GM12801 (cell line): ENCODE results near the gene MINAR1.

ENCODE experiments used
- TF ChIP-seq, protein P1 (sequence below): IDR thresholded peaks from one replicate; pipeline ENCODE4 v1.5.1; 2011; ENCODE audit warnings: control low read depth; ENCODE audit not compliant: insufficient read length; ENCODE audit errors: extremely low read depth

Gene MINAR1, protein sequence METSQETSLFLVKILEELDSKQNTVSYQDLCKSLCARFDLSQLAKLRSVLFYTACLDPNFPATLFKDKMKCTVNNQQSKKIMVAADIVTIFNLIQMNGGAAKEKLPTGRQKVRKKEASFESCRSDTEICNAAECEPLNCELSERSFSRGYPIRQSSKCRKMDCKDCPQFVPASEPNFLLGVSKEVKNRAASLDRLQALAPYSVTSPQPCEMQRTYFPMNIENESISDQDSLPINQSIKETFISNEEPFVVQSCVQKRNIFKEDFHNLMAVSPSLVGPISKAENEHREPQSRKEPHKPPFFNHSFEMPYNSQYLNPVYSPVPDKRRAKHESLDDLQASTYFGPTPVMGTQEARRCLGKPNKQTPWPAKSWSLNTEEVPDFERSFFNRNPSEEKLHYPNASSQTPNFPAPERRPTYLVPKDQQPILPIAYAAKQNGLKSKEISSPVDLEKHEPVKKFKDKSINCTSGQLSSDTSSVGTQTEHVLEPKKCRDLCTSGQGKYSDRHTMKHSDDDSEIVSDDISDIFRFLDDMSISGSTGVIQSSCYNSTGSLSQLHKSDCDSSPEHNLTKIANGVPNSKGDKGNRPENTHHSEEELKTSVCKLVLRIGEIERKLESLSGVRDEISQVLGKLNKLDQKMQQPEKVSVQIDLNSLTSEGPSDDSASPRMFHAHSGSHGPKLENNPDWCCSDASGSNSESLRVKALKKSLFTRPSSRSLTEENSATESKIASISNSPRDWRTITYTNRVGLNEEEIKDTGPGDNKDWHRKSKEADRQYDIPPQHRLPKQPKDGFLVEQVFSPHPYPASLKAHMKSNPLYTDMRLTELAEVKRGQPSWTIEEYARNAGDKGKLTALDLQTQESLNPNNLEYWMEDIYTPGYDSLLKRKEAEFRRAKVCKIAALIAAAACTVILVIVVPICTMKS

DNA sequence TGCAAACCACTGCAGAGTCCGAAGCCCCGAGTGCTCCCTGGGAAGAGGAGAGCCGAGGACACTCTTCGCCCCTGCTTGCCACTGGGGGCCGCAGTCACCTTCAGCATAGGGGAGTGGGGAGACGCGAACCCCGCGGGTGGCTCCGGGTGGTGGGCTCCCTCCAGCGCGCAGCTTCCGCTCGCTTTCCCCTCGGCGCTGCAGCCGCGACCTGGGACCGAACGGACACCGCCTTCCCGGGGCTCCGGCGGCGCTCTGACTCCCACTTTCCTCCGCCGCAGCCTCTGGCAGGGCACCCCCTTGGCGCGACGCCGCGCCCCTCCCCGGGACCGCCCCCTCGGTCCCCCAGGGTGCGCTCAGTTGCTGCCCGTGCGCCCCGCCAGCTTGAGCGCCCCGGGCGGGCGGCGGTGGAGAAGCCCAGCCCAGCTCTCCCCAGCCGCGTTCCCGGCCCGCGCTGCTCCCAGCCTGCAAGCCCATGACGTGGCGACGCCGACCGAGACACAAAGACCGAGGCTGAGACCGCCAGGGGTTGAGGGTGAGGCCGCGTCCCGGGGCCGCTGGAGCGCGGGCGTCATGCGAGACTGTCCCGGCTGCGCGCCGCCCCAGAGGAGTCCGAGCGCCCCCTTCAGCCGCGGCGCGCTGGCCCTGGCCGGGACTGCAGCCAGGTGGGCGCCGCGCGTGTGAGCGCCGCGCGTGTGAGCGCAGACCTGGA, at the start of gene MINAR1:
TSS of gene MINAR1 (plus strand) at position 701 of the 709 bp plus-strand sequence. CDS start 23,812 bp downstream, outside the sequence.
- TF ChIP-seq, protein P1, sequence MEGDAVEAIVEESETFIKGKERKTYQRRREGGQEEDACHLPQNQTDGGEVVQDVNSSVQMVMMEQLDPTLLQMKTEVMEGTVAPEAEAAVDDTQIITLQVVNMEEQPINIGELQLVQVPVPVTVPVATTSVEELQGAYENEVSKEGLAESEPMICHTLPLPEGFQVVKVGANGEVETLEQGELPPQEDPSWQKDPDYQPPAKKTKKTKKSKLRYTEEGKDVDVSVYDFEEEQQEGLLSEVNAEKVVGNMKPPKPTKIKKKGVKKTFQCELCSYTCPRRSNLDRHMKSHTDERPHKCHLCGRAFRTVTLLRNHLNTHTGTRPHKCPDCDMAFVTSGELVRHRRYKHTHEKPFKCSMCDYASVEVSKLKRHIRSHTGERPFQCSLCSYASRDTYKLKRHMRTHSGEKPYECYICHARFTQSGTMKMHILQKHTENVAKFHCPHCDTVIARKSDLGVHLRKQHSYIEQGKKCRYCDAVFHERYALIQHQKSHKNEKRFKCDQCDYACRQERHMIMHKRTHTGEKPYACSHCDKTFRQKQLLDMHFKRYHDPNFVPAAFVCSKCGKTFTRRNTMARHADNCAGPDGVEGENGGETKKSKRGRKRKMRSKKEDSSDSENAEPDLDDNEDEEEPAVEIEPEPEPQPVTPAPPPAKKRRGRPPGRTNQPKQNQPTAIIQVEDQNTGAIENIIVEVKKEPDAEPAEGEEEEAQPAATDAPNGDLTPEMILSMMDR, result no peak

DNA sequence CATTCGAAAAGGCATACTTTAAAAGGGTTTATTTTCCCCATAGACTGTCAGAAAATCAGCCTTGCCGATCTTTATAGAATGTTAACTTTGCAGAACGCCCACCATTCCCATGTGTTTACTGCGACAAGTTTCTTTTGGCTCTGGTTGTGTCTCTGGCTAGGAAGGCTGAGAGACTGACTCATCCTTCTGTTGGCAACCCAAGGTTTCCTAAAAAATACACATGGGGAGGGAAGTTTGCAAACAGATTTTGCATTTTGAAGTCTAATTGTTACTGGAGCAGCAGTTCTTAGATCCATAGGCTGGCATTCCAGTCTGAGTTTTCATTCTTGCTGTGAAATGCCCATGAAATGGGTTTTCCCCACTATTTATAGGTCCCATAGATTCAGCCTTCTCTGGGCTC, 37.9 kb upstream of the MINAR1 start:
- TF ChIP-seq, protein P1, result no peak

DNA sequence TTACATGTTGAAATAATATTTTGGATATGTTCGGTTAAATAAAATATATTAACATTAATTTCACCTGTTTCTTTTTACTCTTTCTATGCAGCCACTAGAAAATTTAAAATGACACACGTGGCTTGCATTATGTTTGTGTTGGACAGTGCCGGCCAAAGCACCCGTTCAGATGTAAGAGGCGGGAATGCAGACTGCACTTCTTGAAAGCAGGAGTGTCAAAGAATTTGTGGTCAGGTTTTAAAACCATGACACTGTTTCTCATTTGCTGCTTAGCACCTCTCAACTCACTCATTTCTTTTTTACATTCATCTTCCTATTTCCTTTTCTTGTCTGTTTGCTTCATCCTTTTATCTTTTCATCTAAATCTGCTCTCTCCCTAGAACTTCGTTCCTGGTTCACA, 35.3 kb upstream of the MINAR1 start:
- TF ChIP-seq, protein P1, result no peak

DNA sequence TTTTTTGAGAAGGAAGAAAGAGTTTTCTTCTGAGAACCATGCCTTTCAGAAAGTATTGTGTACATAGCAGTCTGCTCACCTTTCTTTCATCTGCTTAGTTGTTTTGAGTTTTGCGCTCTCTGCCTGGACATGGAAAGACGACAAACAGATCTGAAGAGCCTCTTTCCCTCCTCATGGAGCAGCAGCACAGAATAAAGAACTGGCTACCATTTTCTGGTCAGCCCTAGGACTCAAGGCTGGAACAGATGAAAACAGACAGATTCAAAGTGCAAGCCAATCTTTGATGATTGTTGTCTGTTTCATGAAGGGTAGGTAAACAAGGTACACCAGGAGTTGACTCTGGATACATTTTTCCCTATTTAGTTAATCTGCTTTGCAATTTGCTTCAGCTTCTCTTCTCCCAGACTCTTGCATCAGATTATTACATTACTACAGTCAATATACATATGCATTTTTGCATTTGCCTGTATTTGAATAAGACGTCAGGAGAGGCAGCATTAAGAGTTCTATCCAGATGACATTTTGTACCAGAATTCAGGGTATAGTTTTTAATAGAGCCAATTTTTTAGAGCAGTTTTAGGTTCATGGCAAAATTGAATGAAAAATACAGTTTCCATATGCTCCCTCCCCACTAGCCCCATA, 34.7 kb upstream of the MINAR1 start:
- TF ChIP-seq, protein P1, result no peak

DNA sequence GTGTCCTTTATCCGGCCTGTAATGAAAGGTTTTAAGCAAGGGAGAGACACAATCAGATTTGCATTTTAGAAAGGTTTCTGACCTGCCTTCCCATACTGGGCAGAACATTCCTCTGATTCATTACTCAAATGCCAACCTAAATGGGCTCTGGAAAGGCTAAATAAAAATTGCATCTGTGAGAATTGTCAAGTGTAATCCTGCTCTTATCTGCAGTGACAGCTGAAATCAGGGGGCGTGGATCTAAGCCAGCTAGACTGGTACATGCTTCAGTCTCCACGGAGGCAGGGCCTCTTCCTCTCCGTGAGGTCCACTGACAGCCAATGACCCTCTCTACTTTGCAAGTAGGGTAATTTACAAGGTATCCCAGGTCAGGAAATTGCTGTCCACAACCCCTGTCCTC, 32.5 kb upstream of the MINAR1 start:
- TF ChIP-seq, protein P1, result no peak

DNA sequence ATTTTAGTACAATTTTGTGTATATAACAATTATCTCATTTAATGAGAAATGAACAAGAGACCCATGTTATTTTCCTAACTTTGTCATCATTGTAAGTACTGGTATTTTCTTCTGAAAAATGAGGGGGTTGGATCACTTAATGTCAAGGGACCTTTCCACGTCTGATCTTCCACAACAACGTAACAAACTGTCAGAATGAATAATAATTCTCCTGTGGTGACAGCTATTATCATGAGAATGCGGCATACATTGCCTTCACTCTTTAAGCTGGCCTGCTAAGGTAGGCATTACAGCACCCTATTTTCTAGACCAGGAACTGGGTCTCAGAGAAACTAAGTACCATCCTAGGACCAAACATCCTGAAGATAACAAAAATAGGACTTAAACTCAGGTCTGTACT, 31.5 kb upstream of the MINAR1 start:
- TF ChIP-seq, protein P1, result no peak
